Gastrocnemius medialis (tissue), 4 donors: Measurements from ENCODE around the gene CALHM2.

Experiments
- CTCF ChIP-seq, 5 experiments: fragments of 450-650 bp in 3 of 5; fragments of 200-600 bp in 2 of 5; sonication (generic) in 2 of 5; IDR thresholded peaks in 4 of 5; conservative IDR thresholded peaks in 1 of 5; 1 replicate in 4 of 5; 2 replicates in 1 of 5; pipeline ENCODE4 v1.5.1; 2016 to 2019; ENCODE audit warnings: antibody characterized with exemption in 5 of 5, mild to moderate bottlenecking in 3 of 5, moderate library complexity in 3 of 5
- POLR2A ChIP-seq, 2 donors: fragments of 450-650 bp; IDR thresholded peaks; one replicate each; pipeline ENCODE4 v1.6.1; 2017; ENCODE audit warnings: antibody characterized with exemption in 2 of 2, mild to moderate bottlenecking in 2 of 2, moderate library complexity in 2 of 2

- TF ChIP-seq CTCF (IDR thresholded peaks at IDR 0.05 in 4 of 5, conservative IDR thresholded peaks at IDR 0.05 in 1 of 5) (no peak), POLR2A (IDR thresholded peaks at IDR 0.05) (no peak)
Measured at GRCh38 chr10:103498936-103499638, 46.9 kb upstream of the CALHM2 start.
